CD4-positive, alpha-beta T cell treated with Interleukin-21 for 1 hour (primary cell): ENCODE measurements around the gene SYNPO2.
"Not testable (repeated sequence)": the region's sequence is repeated elsewhere in the genome, so short reads cannot be mapped to it uniquely, and the experiment has no call there.

ENCODE experiments used
- DNase-seq: peaks from one replicate; pipeline ENCODE4 v3.0.0-alpha.2; 2020

Gene SYNPO2

DNA sequence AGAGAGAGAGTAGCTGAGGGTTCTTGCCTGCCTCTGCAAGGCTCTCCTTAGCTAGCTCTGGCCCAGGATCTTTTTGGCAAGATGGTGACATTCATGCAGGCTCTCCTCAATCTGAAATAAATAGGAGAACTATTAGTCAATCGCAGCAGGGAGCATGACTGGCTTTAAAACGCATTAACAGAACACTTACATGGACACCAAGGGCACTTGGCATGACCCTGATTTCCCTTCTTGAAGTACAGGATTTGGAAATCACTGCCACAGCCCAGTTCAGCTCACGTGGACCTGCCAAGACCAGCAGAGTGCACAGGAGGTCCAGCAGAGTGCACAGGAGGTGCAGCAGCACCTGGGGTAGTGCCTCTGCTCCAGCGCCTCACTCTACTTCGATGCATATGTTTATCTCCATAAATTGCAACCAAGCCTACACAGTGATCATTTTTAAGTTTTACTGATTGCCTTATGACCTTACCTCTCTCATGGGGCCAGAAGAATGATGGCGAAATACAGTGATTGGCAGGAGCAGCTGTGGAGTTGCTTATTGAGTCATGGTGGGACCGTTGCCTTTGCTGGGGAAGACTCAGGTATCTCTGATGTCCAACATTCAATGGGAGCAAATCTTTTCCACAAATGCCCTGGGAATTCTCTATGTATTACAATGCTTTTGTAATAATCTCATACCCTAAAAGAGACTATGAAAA, 122.4 kb downstream of the SYNPO2 start:
- DNase-seq, result no peak

DNA sequence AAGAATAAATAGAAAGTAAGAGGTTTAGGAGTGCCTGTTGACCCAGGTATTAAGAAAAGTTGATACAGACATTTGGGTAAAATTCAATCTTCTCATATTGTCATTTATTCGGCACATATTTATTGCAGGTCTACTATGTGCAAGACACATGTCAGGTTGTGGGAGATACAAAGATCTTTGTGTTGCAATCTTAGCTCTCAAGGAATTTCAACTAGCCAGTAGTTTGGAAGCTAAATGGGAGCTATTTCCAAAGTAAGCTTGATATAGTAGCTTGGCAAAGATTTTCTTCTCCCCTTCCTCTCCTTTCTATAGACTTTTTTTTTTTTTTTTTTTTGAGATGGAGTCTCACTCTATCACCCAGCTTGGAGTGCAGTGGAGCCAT, 122.9 kb downstream of the SYNPO2 start:
- DNase-seq, result no peak

DNA sequence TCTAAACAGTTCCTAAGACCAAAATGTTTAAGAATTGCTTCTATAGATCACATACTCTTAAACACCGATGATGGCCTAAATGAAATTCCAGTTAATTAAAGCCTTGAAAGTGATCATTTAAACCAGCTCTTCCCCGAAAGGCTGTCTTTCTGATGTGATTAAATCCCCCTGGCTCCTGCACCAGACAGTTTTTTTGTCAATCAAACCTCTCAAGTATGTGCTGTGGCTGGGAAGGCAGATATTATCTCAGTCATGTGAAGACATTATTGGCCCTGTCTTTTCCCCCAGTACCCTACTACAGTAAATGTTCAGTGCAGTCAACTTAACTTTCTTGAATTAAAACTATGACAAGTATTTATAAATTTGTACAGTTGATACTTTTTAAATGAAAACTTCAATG, 126.0 kb downstream of the SYNPO2 start:
- DNase-seq, result no peak

DNA sequence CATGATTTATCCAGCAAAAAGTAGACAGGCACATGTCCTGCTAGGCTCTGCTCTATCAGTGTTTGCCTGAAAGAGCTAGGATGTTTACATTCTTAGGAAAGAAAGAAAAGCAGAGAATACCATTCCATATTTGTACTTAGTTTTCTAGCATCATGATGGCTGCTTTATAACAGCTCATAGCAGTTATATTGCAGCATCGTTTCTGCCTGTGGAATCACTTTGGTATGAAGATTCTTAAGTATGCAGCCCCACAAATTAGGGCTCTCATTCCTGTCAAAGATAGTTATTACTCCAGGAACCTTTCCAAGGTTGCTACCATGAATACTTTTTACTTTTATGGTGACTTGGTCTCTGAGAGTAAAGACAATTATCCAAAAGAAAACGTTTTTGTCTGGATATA, 128.0 kb downstream of the SYNPO2 start:
- DNase-seq, result no peak

DNA sequence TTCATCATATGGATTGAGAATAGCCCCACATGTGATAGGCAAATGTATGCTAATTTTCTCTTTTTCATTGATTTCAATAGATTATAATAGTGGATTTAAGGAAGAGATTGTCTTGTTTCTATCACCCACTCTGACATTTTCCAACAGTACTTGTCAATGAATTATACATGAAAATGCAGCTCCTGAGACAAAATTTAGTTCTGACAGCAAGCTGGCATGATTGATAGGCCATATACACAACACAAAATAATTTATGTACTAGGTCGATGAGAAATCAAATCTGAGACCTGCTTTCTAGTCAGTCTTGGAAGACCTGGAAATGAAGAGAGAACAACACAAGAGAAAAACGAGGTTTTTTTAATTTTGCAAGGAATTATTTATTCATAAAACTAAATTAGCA, 129.0 kb downstream of the SYNPO2 start:
- no peak for DNase-seq

DNA sequence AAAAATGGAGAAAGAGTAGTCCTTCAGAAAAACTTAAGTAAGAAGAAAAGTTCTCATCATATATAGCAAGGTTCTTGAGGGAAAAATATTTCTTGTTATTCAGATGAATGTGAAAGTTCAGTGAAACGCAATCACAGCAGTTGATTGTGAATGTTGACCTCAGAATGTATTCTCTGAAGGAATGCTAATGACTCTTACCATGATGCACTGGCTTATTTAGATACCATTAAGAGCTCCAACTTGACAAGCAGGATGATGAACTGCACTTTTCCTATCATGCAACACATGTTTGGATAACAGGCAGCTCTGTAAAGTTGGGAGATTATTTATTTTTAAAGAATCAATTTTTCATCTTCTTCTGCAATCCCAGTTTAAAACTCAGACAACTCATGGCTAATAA, 131.5 kb downstream of the SYNPO2 start:
- DNase-seq, result no peak

DNA sequence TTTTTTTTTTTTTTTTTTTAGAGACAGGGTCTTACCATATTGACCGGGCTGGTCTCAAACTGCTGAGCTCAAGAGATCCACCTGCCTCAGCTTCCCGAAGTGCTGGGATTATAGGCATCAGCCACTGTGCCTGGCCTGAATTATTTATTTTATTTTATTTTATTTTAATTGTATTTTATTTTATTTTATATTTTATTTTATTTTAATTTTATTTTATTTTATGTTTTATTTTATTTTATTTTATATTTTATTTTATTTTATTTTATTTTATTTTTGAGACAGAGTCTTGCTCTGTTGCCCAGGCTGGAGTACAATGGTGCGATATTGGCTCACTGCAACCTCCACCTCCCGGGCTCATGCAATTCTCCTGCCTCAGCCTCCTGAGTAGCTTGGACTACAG, 133.9 kb downstream of the SYNPO2 start:
- not testable (repeated sequence) for DNase-seq

DNA sequence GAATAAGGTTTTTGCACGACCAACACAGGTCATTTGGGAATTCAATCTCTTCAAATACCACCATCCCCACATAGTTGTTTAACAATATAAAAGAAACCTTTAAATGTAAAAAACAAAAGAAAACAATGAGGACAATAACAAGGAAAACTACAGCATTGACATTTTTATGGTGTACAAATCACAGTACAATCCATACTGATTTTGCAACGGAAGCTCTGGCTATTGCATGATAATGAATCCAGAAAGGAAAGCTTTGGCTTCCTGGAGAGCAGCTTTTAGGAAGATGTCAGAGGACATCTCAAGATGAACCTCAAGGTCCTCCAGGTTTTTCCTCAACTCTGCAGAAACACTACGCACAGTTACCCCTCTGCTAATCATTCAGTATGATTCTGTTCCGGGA, 135.4 kb downstream of the SYNPO2 start:
- DNase-seq, result no peak

DNA sequence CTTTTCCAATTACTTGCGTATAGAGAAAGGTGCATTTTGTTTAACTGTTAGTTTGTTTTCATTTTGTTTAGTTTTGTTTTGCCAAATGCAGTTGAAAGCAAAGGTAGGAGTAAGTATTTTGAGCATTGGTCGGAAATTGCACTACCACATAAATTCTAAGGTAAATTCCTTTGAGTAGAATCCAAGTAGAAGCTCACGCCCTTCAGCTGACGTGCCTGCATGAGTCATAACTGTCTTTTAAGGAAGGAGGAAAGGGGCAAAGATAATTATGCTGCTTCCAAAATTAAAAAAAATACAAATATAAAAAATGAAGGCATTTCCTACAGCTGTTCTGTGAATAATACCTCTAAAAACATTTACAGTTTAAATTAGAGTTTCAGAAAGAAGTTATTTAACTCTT, 136.8 kb downstream of the SYNPO2 start:
- DNase-seq, result no peak

DNA sequence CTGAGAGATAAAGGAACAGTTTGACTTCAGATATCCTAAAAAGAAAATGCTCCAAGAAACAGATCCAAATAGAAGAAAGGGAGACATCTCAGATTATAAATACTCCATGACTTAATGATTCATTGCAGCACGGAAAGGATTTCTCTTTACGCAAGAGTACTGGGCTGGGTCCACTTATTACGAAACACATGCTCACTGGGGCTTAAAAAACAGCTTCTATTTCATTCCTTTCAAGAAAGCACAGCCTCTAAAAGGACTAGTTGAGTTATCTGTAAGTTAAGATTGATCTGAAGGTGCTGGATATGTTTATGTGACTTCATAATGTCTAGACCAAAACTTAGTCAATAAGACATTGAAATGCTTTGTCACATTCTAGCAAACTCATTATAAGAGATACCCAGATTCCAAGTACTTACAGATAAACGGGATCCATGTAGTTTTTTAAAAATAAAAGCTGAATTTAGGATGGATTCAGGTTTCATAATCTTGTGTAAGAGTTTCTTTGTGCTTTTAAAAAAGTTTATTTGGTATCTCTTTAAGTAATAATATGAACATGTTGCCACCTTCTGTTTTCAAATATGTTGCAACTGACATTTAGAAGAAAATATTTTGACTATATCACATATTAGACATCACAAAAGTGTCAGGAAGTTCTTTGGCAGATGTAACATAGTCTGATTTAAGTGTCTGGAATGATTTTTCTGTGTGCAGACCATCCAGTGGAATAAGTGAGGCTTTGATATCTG, 137.4 kb downstream of the SYNPO2 start:
- DNase-seq, result peak; percentile 3

DNA sequence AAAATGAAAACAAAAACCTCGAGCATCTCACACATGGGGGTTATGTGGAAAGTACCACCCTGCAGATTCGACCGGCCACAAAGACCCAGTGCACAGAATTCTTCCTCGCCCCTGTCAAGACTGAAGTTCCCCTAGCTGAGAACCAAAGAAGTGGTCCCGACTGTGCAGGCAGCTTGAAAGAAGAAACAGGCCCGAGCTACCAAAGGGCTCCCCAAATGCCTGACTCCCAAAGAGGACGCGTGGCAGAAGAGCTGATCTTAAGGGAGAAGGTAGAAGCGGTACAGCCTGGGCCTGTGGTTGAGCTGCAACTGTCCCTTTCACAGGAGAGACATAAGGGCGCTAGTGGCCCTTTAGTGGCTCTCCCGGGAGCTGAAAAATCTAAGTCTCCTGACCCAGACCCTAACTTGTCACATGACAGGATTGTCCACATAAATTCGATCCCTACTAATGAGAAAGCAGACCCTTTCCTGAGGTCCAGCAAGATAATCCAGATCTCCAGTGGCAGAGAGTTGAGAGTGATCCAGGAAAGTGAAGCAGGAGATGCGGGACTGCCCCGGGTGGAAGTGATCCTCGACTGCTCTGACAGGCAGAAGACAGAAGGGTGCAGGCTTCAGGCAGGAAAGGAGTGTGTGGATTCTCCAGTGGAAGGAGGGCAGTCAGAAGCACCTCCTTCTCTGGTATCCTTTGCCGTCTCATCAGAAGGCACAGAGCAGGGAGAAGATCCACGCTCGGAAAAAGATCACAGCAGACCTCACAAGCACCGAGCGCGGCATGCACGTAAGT, 138.2 kb downstream of the SYNPO2 start:
- no peak for DNase-seq

DNA sequence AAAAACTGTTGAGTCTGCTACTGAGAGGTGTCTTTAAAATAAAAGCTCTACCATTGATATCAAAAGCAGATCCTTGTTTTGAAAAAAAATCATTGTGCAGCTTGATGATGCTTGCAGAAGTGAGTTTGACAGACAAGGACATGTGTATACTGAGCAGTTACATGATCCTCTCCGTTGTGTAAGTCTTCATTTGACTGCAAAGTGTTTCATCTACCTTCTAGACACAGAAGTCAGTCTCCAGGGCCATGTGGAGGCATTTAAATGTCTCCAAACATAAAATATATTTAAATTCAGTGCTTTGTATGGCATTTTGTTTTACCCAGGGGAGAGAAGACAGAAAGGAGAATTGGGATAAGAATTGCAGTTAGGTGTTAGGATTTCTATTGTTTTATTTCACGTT, 139.2 kb downstream of the SYNPO2 start:
- DNase-seq, result no peak

DNA sequence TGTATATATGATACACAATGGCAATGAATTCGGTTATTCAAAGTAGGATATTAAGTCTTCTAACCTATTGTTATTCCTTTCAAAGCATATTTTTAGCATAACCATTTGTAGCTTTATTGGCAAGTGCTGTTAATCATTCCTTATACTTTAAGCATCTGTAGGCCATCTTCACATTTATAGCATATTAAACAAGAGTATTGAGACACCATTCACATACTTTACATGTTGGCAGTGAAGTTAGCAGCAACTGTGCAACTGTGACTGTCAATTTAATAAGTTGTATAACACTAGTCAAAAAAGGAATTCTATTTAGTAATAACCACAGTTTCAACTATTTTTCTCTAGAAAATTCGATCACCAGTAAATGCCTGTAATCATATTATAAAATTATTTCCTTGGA, 139.6 kb downstream of the SYNPO2 start:
- DNase-seq, result no peak

DNA sequence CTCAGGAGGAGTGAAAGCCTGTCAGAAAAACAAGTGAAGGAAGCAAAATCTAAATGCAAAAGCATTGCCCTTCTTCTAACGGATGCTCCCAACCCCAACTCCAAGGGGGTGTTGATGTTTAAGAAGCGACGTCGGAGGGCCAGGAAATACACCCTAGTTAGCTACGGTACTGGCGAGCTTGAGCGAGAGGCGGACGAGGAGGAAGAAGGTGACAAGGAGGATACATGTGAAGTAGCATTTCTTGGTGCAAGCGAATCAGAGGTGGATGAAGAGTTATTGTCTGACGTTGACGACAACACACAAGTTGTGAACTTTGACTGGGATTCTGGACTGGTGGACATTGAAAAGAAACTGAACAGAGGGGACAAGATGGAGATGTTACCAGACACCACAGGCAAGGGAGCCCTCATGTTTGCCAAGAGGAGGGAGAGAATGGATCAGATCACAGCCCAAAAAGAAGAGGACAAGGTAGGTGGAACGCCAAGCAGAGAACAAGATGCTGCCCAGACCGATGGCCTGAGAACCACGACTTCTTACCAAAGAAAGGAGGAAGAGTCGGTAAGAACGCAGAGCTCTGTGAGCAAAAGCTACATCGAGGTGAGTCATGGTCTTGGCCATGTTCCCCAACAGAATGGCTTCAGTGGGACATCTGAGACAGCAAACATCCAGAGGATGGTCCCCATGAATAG, 141.3 kb downstream of the SYNPO2 start:
- DNase-seq, result no peak

DNA sequence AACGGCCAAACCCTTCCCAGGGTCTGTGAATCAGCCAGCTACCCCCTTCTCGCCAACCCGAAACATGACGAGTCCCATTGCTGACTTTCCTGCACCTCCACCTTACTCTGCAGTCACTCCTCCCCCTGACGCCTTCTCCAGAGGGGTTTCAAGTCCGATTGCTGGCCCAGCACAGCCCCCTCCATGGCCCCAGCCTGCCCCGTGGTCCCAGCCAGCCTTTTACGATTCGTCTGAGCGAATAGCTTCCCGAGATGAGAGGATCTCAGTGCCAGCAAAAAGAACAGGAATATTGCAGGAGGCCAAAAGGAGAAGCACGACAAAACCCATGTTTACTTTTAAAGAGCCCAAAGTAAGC, 141.9 kb downstream of the SYNPO2 start:
- no peak for DNase-seq

DNA sequence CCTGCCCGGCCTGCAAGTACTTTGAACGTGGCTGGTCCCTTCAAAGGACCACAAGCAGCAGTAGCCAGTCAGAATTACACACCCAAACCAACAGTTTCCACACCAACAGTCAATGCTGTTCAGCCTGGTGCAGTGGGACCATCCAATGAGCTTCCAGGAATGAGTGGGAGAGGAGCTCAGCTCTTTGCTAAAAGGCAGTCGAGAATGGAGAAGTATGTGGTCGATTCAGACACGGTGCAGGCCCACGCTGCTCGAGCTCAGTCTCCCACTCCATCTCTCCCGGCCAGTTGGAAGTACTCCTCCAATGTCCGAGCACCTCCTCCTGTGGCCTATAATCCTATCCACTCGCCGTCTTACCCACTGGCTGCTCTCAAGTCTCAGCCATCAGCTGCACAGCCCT, 142.6 kb downstream of the SYNPO2 start:
- DNase-seq, result no peak

DNA sequence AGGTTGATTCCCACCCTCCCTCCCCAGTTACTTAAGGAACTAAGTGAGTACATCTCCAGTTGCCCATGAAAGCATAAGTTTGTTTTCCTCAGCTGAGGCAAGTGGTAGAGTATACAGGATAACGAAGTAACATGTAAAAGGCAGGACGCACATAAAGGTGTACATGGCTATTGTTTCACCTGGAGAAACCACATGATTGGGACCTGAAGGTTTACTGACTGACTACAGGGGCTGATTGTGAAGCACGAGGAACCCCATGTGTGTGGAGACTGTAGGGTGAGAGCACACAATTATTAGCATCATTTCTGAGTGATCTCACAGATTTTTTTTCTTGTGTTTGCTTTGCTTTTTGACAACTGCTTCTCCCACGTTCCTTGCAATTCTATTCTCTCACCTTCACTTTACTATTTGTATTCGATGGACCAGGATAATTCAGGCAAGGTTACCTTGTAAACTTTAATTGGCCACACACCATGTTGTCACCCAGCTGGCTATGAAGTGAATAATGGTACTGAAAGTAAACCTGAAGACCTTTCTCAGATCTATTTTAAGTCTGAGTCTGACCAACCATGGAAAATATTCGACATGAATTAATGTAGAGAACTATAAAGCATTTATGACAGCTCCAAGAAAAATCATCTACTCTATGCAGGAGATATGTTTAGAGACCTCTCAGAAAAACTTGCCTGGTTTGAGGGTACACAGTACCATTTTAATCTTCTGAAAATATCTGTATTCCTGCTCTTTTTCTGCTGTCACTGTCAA, 144.4 kb downstream of the SYNPO2 start:
- DNase-seq, result no peak

DNA sequence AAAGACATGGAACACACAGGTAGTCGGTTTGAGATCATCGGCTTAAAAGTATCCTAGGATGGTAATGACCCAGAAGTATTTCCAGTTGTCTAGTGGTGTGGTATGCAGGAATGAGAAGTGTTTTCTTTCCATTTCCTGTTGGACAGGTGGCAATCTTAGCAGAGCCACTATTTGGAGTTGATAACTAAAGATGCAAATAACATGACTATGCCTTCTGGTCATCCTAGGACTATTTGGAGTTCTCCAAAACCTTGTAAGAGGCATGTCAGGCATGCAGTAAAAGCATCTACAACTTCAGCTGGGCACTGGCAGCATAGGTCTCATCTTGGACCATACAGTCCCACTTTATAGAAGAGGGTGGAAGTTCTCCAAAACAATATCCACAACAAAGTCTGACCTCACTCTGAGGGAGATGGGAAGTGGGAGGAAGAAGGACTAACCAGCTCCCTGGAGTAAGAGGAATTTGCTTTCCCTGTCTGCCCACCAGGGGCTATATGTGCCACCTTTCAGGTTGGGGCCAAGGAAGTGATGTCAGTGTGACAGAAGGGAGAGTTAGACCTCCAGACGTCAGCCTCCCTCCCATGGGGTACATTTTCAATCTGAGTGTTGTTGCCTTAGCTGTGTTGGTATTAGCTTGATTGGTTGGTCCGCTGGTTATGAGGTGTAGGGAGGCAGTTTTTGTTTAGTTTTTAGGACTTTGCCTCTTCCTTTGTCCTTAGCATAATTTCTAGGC, 145.8 kb downstream of the SYNPO2 start:
- no peak for DNase-seq

DNA sequence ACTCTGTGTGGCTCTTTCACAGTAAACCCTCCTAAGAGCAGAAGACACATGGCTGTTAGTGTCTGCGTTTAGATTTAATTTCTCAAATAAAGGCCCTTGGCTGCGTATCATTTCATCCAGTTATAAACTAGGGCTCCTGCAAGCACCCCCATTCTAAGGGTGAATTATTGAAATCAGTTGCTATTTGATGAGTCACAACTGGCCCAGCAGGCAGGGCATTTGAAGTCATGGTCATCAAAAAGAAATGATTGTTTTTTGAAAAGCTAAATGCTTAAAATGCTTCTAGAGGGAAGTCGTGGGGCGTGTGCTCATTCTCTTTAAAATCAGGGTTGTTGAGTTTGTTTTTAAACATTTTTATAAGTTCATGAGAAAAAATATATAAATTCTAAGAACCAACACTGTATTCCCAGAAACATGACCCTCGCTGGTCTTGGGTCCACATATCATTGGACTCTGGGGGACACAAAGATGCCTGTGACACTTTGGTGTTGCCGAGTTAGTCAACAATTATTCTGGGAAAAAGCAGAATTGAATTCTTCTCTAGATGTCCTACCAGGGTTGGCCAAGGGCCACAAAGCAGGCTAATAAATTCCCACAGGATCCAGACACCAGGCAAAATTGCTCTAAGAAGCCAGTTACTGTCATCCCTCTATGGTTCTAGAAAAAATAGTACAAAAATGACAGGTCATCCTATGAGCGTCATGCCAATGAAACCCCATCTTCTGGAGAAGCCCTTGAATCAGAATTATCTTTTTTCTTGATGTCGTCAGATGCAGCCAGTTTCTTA, 147.5 kb downstream of the SYNPO2 start:
- no peak for DNase-seq

DNA sequence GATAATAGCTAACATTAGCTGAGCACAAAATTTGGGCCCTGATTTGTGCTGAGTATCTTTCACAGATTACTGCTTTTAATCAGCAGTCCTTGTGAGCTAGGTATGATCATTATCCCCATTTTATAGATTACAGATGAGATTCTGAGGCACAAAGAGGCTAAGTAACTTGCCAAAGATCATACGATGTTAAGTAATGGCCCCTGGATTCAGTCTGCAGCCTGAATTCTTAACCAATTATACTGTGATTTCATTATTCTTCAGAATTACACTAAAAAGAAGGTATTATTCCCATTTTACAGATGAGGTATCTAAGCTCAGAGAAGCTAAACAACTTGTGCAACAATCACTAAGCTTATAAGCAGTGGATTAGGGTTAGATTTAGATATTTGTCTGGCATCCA, 149.1 kb downstream of the SYNPO2 start:
- DNase-seq, result no peak
